BE2C (cell line): Measurements from ENCODE around the gene CNTNAP1.
"Not testable (repeated sequence)": the region's sequence is repeated elsewhere in the genome, so short reads cannot be mapped to it uniquely, and the experiment has no call there.

Experiments
- DNase-seq: peaks from one replicate; pipeline ENCODE4 v3.0.0-alpha.2; 2020
- H3K27me3 ChIP-seq: fragments of 250-450 bp; sonication (Bioruptor Pico); 2 replicates; pipeline ENCODE4 v1.5.1; 2020; ENCODE audit warnings: mild to moderate bottlenecking
- H3K36me3 ChIP-seq: fragments of 250-450 bp; sonication (Bioruptor Pico); 2 replicates; pipeline ENCODE4 v1.5.1; 2020; ENCODE audit warnings: mild to moderate bottlenecking
- H3K4me1 ChIP-seq: fragments of 250-450 bp; sonication (Bioruptor Pico); 2 replicates; pipeline ENCODE4 v1.5.1; 2020
- H3K4me3 ChIP-seq: 2 replicates; pipeline ENCODE4 v1.5.1; 2011; ENCODE audit warnings: low read depth, low read length
- H3K9me3 ChIP-seq: fragments of 250-450 bp; sonication (Bioruptor Pico); 2 replicates; pipeline ENCODE4 v1.5.1; 2020
- CTCF ChIP-seq: IDR thresholded peaks from 2 replicates; pipeline ENCODE4 v1.5.1; 2012; ENCODE audit warnings: mild to moderate bottlenecking, low read depth, low read length

CNTNAP1 gene

DNA sequence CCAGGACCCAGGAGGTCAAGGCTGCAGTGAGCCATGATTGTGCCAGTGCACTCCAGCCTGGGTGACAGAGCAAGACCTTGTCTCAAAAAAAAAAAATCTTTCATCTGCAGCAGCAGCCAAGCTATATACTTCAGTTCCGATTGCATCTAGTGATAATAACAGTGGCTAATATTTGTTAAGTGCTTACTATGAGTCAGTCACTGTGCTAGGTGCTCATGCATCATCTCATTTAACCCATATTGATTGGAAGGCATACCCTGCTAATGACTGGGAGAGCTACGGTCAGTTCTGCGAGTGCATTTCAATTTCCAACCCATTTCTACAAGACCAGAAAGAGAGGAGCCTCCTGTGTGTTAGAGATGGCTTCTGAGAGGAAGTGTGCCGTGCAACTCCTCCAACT, 30.9 kb upstream of the CNTNAP1 start:
- Histone ChIP-seq H3K4me3 (no peak overlapping the region), H3K27me3 (no peaks in the 10 kb centered on the region), H3K36me3 (no peaks in the 10 kb centered on the region), H3K4me1 (peaks cover 10% of the 10 kb centered on the region), H3K9me3 (no peaks in the 10 kb centered on the region)
- TF ChIP-seq CTCF: no peak
- DNase-seq: no peak

GRCh38 chr17:42653179-42654124, 28.9 kb upstream of the CNTNAP1 start:
- peak; percentile 95 for DNase-seq
- no peak for TF ChIP-seq CTCF
- peak overlapping the region; percentile 52 for H3K4me3 ChIP-seq
- no peaks in the 10 kb centered on the region for H3K36me3 ChIP-seq
- H3K9me3 ChIP-seq: no peaks in the 10 kb centered on the region
- H3K4me1 ChIP-seq: peaks cover 10% of the 10 kb centered on the region
- H3K27me3 ChIP-seq: no peaks in the 10 kb centered on the region

GRCh38 chr17:42655528-42655927, 26.8 kb upstream of the CNTNAP1 start:
- Histone ChIP-seq H3K4me1 (peaks cover 15% of the 10 kb centered on the region), H3K27me3 (no peaks in the 10 kb centered on the region), H3K36me3 (no peaks in the 10 kb centered on the region), H3K4me3 (no peak overlapping the region), H3K9me3 (no peaks in the 10 kb centered on the region)
- no peak for TF ChIP-seq CTCF
- DNase-seq: no peak

DNA sequence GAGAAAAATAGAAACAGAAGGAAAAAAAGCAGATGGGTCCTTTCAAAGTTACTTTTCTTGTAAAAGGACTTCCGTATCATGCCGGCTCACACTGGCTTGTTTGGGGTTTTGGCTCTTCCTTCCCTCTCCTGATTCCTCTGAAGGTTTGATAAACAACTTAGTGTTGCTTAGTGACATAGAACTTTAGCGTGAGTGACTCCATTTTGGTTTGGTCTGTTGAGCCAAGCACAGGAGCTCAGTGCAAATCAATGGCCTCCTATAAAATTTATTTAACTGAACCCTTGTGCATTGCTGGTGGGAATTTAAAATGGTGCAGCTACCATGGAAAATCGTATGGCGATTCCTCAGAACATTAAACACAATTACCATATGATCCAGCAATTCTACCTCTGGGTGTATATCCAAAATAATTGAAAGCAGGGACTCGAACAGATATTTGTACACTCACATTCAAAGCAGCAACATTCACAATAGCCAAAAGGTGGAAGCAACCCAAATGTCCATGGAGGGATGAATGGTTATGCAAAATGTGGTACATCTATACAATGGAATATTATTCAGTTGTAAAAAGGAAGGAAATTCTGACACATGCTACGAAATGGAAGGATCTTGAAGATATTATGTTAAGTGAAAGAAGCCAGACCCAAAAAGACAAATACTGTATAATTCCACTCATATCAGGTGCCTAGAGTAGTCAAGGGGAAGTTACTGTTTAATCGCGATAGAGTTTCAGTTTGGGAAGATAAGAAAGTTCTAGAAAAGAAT, 24.3 kb upstream of the CNTNAP1 start:
- H3K4me3 ChIP-seq: no peak overlapping the region
- H3K9me3 ChIP-seq: no peaks in the 10 kb centered on the region
- peaks cover 14% of the 10 kb centered on the region for H3K36me3 ChIP-seq
- H3K4me1 ChIP-seq: peaks cover 16% of the 10 kb centered on the region
- DNase-seq: no peak
- H3K27me3 ChIP-seq: no peaks in the 10 kb centered on the region
- TF ChIP-seq CTCF: no peak

- TF ChIP-seq CTCF: no peak
- Histone ChIP-seq H3K27me3 (no peaks in the 10 kb centered on the region), H3K36me3 (peaks cover 15% of the 10 kb centered on the region), H3K4me3 (peak within 1 kb of the TSS; percentile 76), H3K9me3 (no peaks in the 10 kb centered on the region), H3K4me1 (peaks cover 13% of the 10 kb centered on the region)
- peak; percentile 95 for DNase-seq
These were observed 23.0 kb upstream of the CNTNAP1 start, which contains the start of gene TUBG2 for GRCh38 chr17:42659079-42659931. TUBG2 (plus strand) TSS chr17:42659284; CDS start chr17:42659504, 220 bp downstream.

DNA sequence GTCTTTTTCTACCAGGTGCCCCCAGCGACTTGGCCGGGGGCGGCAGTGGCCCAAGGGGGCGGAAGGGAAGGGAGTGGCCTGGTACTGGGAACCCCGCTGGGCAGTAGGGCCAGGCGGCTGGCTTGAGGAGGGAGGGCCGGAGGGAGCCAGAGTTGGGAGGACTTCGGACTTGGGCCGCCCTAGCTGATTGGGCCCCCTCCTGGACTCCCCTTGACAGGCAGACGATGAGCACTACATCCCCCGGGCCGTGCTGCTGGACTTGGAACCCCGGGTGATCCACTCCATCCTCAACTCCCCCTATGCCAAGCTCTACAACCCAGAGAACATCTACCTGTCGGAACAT, 22.4 kb upstream of the CNTNAP1 start:
- not testable (repeated sequence) for H3K27me3 ChIP-seq, H3K4me1 ChIP-seq, DNase-seq, H3K9me3 ChIP-seq
- H3K36me3 ChIP-seq: peaks cover 17% of the 10 kb centered on the region
- H3K4me3 ChIP-seq: peak overlapping the region; percentile 76
